Retinal pigment epithelial cell (primary cell): Measurements from ENCODE around the gene CYP27A1.

Experiments used
- DNase-seq: peaks from one replicate; pipeline ENCODE4 v3.0.0-alpha.2; 2010; ENCODE audit warnings: low read depth
- H3K4me3 ChIP-seq: 2 replicates; pipeline ENCODE4 v1.5.1; 2011; ENCODE audit warnings: mild to moderate bottlenecking, low read length, control low read depth, moderate library complexity
- TF ChIP-seq, protein P1 (sequence below): conservative IDR thresholded peaks from 2 replicates; pipeline ENCODE4 v1.5.1; 2011; ENCODE audit warnings: low read depth, low read length, control low read depth, inconsistent platforms

CYP27A1 gene

DNA sequence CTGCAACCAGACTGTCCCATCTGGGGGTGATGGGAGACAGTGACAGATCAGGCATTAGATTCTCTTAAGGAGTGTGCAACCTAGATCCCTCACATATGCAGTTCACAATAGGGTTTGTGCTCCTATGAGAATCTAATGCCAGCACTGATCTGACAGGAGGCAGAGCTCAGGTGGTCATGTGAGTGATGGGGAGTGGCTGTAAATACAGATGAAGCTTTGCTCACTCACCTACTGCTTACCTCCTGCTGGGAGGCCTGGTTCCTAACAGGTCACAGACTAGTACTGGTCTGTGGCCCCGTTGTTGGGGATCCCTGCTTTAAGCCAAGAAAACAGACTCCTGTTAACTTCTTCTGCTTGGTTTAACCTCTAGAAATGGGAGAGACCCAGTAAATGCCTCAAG, 3.2 kb downstream of the CYP27A1 start:
- TF ChIP-seq, protein P1, sequence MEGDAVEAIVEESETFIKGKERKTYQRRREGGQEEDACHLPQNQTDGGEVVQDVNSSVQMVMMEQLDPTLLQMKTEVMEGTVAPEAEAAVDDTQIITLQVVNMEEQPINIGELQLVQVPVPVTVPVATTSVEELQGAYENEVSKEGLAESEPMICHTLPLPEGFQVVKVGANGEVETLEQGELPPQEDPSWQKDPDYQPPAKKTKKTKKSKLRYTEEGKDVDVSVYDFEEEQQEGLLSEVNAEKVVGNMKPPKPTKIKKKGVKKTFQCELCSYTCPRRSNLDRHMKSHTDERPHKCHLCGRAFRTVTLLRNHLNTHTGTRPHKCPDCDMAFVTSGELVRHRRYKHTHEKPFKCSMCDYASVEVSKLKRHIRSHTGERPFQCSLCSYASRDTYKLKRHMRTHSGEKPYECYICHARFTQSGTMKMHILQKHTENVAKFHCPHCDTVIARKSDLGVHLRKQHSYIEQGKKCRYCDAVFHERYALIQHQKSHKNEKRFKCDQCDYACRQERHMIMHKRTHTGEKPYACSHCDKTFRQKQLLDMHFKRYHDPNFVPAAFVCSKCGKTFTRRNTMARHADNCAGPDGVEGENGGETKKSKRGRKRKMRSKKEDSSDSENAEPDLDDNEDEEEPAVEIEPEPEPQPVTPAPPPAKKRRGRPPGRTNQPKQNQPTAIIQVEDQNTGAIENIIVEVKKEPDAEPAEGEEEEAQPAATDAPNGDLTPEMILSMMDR = no peak
- H3K4me3 ChIP-seq = peak overlapping the region; percentile 5
- no peak for DNase-seq

DNA sequence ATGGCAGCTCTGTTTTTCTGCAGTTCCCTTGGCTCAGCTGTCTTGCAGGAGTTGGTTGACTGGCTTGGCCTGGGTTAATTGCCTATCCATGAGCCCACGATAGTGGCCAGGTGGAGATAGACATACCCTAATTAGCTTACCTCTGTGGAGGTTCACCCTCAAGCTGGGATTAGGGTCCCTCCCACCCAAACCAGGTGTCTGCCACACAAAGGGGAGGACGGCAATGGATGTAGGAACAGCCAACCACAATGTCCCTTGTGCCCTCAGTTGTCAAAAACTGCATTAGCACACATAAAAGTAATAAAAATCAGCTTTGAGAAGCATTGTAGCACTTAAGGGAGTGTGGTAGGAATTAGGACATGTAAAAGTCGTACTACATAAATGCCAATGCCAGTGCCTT, 4.2 kb downstream of the CYP27A1 start:
- no peak for DNase-seq
- H3K4me3 ChIP-seq = no peak overlapping the region
- TF ChIP-seq, protein P1 = no peak

DNA sequence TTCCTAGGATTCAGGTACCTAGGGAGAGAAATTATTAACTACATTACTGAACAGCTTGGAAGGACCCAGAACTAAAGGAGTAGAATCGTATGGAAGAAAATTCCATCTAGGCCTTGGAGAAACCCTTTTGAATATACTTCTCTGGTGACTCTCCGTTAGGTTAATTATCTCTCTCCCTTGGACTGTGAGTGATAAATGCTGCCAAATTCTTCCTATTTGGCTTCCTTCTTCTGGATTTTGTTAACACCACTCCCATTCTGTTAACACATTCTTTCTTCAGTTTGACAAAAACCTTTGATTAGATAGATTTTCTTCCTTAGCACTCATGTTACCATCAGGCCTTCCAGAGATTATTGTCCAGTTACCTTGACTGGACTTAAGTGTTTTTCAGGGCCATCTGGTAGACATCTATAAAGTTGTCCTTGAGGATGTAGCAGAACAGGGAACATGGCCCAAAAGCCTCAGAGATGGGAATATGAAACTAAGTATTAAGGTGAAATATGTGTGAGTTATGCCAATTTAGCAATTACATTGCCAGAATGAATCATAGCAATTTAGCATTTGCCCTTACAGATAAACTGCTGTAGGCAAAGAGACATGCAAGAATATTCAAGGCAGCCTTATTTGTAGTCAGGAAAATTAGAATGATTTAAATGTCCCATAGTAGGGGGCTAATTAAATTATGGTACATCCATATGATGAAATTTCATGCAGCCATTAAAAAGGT, 6.7 kb downstream of the CYP27A1 start:
- no peak overlapping the region for H3K4me3 ChIP-seq
- DNase-seq = no peak
- TF ChIP-seq, protein P1 = no peak

DNA sequence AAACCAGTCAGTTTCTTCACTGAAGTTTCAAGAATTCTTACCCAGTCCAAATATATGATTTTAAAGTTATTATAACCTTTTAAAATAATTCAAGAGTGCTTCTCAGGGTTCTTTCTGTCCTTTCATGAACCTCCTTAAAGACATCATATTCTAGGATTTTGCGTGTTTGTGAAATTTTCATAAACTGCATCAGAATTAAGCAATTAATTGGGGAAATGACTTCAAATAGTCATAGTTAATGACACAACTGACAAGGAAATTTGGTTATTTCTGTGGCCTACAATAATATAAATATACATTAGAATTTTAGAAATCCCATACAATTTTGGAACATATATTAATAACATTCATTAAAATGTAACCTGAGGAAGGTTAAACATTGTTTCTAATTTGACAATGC, 10.5 kb downstream of the CYP27A1 start:
- H3K4me3 ChIP-seq = no peak overlapping the region
- TF ChIP-seq, protein P1 = no peak
- DNase-seq = no peak

DNA sequence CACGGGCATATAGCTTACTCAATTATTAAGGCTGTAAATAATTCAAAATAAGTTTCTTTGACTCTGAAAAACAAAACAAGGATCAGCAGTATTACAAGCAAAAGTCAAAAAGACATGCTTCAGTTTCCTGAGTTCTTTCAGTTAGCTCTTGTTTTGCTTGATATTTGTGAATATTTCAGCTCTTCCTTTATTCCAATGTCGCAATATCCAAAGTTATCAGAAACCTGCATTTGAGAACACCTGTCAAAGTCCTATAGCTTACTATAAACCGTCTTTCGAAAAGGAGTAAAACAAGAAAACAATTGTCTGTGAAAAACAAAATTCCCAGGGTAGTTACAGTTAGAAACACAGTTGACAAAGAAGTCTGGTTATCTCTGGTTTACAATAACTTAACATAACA, 14.7 kb downstream of the CYP27A1 start:
- DNase-seq = no peak
- TF ChIP-seq, protein P1 = no peak
- H3K4me3 ChIP-seq = no peak overlapping the region

DNA sequence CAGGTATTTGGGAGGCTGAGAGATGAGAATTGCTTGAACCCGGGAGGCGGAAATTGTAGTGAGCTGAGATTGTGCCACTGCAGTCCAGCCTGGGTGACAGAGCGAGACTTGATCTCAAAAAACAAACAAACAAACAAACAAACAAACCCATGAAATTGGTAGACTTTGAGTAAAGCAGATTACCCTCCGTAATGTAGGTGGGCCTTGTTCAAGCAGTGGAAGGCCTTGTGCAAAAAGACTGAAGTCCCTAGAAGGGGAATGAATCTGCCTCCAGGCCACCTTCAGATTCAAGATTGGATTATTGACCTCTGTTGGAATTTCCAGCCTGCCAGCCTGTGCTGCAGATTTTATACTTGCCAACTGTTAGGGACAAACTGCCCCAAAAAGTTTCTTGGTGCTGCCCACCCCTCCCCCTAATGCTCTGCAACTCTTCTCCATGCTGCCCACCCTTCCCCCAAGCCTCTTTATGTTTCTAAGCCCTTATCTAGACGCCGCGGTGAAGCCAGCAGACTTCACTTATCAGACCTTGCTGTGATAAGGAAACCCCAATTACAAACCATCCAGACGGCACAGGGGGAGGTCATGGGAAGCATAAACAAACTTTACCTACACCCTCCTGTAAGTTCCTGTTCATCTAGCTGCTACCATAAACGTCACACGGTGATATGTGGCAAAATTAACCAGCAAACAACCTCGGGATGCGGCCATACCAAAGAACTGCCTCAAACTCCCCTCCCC, 17.0 kb downstream of the CYP27A1 start:
- no peak for DNase-seq
- TF ChIP-seq, protein P1 = no peak
- no peak overlapping the region for H3K4me3 ChIP-seq

DNA sequence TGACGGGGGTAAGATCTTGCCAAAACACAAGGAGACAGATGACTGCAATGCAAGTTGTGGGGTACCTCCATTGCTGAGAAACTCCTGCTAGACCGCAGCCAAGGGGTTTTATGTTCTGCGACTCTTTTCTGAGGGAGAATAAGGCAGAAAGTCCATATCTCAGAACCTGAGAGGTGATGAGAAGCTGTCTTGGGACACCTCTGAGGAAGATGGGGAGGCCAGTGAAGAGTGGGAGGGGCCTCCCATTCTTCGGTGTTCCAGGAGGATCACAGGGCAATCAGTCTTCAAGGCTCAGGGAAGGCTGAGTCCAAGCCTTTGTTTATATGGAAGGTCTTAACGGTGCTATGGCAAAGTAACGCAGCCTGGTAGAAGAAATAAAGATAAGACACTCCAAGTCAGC, 18.0 kb downstream of the CYP27A1 start:
- TF ChIP-seq, protein P1 = no peak
- no peak for DNase-seq

More for the DNA sequence above, 18.0 kb downstream of the CYP27A1 start:
- no peak overlapping the region for H3K4me3 ChIP-seq
